Testis (tissue), 2 donors: ENCODE results near the gene KIRREL1.

Source experiments
- POLR2A ChIP-seq: fragments of 450-650 bp; IDR thresholded peaks from one replicate; pipeline ENCODE4 v1.6.1; 2017; ENCODE audit warnings: antibody characterized with exemption, mild to moderate bottlenecking, moderate library complexity
- TF ChIP-seq, protein P1 (sequence below), 3 experiments: fragments of 450-650 bp in 2 of 3; fragments of 200-600 bp in 1 of 3; sonication (generic) in 1 of 3; IDR thresholded peaks; one replicate each; pipeline ENCODE4 v1.5.1; 2016 to 2019; ENCODE audit warnings: antibody characterized with exemption in 3 of 3, mild to moderate bottlenecking in 2 of 3, moderate library complexity in 1 of 3

DNA sequence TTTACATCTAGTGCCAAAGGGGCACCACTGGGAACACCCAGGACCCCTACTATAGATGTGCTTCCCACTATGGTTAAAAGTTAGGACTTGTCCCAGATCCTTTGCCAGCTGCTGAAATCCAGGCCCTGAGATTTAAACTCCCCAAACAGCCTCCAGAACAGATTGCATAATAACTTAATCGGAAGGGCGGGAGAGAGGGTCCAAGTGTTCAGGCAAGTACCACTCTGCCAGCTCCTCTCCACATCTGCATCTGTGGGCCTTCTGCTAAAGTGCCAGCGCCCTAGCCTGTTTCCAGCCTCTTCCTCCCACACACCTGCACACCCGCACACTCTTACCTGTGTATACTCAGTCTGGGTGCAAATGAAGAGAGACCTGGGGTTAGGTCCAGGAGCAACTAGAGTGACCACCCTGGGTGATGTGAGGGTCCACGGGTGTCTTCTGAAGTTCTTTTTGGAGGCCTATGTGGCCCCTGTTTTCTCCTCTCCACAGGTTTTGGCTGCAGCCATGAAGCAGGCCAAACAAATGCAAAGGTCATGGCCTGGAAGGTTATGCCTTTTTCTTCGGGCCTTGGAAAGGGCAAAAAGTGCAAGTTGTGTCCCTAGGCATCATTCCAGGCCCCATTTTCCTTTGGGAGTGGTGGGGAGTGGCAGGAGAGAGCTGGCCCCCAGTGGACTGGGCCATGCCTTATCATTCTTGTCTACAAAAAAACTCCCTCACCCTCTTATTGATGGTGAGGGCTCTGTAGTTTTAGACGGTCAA is 29.3 kb downstream of the KIRREL1 start:
- TF ChIP-seq, protein P1, sequence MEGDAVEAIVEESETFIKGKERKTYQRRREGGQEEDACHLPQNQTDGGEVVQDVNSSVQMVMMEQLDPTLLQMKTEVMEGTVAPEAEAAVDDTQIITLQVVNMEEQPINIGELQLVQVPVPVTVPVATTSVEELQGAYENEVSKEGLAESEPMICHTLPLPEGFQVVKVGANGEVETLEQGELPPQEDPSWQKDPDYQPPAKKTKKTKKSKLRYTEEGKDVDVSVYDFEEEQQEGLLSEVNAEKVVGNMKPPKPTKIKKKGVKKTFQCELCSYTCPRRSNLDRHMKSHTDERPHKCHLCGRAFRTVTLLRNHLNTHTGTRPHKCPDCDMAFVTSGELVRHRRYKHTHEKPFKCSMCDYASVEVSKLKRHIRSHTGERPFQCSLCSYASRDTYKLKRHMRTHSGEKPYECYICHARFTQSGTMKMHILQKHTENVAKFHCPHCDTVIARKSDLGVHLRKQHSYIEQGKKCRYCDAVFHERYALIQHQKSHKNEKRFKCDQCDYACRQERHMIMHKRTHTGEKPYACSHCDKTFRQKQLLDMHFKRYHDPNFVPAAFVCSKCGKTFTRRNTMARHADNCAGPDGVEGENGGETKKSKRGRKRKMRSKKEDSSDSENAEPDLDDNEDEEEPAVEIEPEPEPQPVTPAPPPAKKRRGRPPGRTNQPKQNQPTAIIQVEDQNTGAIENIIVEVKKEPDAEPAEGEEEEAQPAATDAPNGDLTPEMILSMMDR (IDR thresholded peaks at IDR 0.05) = no peak
- no peak for TF ChIP-seq POLR2A
